GM21825 (cell line): Measurements from ENCODE around the gene HSH2D.
"Not testable (repeated sequence)": the region's sequence is repeated elsewhere in the genome, so short reads cannot be mapped to it uniquely, and the experiment has no call there.

ENCODE experiments used
- ATAC-seq: cut with Tn5 transposase; IDR thresholded peaks from one replicate; pipeline ENCODE4 v1.9.1; 2021; ENCODE audit warnings: mild to moderate bottlenecking, moderate library complexity; ENCODE audit not compliant: unreplicated experiment

The HSH2D gene

DNA sequence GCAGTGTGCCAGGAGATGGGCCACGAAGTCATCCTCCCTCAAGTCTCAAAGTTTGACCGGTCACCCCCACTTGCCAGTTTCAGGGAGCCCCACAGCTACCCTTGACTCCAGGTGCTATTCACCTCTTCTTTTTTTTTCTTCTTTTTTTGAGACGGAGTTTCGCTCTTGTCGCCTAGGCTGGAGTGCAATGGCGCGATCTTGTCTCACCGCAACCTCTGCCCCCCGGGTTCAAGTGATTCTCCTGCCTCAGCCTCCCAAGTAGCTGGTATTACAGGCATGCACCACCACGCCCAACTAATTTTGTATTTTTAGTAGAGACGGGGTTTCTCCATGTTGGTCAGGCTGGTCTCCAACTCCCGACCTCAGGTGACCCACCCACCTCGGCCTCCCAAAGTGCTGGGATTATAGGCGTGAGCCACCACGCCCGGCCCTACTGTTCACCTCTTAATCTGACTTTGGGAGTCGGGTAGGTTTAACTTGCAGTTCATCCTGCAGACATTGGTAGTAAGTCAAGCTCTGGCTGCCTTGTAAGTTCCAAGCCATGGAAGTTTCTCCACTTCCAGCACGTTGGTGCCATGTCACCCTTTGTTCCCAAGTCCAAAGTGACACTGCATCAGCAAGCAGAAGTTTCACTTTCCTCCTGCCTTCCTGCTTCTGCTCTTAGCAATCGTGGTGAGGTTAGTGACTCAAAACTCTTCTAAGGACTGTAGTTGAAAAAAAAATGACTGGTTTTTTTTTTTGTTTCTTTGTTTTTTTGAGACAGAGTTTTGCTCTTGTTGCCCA is 24.2 kb upstream of the HSH2D start:
- ATAC-seq = not testable (repeated sequence)

DNA sequence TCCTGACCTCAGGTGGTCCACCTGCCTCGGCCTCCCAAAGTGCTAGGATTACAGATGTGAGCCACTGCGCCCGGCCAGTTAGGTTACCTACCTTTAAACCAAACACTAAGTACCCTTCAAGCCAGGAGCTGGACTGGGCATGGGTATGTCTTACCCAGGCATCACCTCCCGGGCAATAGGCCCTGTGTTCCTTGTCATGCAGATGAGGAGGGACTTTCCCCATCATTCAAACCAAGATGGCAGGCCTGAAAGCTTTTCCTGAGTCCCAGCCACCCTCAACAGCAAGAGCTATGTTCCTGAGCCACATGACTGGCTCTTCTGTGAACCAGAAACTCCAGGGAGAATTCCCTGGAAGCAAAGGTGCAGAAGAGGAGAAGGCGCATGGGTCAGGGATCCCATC is 22.3 kb upstream of the HSH2D start:
- no peak for ATAC-seq

DNA sequence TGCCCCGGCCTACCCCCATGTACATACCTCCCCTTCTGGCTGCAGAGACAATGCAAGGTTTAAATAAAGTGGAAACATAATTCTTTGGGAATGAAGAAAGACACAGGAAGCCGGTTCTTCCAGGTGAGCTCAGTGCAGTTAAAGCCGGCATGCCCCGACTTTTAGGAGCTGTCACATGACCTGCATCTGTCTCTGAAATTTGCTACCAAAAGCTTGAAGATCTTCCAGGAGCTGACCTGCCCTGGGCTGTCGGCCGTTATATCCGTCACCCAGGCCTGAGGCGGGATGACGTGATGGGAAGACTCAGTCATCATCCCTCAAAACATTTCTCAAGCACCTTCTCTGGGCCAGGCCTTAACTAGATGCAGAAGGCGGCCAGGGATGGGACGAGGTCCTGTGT is 21.5 kb upstream of the HSH2D start:
- no peak for ATAC-seq

DNA sequence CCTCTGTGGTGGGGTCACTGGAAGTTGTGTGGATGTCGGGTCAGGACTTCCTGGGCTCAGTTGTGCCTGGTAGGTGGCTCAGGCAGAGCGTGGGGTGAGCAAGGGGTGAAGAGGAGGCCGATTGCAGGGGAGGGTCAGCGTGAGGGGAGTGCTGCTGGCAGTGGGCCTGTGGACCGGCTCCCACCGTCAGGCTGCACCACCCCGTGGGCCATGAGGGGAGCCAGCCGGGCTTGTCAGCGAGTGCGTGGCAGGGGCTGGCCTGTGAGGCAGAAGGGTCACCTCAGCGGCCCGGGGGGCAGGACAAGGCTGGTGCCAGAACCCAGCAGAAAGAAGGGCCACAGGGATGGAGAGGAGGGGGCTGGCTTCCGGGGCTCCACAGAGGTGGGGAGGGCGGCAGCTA is 18.5 kb upstream of the HSH2D start:
- no peak for ATAC-seq

DNA sequence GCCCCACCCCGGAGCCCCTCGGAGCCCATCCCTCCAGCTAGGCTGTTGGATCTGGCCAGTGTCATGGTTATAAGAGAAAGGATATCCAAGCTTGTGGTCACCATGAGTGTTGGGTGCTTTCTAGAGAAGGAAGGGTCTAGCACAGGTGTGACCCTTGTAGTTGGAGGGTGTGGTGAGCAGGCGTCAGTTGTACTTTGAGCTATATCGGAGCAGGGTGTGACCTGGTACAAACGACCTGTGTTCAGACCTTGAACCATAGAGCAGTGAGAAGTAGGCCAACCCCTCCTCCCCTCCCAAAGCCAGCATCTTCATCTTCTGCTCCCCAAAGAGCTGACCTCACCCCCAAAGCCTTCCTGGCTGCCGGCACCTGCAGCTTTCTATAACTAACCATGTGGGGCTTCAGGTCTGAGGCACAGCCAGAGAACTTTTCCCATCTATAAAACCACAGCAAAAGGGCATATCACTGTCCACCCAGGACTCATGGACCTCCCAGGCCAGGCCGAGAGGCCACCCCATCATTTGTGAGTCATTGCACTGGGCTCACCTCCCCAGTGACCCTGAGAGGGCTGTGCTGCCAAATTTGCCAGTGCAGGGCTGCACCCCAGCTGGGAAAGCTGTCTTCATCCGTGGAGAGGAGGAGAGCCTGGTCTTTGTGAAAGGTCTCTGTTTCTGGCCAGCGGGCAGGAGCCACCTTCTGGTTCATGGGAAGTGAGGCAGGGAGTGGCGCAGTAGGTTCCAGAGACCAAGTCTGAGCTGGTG is 17.6 kb upstream of the HSH2D start:
- no peak for ATAC-seq

DNA sequence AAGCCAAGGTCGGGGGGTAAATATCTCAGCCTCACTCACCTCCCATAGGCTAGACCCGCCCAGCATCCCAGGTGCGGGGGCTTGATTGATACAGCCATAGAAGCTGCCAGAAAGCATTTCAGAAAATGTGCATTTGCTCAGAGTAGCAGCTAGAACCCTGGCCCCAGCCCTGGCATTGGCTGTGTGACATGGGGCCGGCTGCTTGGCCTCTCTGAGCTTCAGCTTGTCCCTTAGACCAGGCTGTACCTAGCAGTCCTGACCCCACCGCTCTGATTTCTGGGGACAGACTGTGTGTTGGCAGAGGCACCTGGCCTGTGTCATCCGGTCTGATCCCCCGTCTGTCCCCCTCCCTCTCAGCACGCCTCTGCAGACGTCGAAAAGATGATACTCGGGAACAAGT is 16.4 kb upstream of the HSH2D start:
- ATAC-seq = no peak

DNA sequence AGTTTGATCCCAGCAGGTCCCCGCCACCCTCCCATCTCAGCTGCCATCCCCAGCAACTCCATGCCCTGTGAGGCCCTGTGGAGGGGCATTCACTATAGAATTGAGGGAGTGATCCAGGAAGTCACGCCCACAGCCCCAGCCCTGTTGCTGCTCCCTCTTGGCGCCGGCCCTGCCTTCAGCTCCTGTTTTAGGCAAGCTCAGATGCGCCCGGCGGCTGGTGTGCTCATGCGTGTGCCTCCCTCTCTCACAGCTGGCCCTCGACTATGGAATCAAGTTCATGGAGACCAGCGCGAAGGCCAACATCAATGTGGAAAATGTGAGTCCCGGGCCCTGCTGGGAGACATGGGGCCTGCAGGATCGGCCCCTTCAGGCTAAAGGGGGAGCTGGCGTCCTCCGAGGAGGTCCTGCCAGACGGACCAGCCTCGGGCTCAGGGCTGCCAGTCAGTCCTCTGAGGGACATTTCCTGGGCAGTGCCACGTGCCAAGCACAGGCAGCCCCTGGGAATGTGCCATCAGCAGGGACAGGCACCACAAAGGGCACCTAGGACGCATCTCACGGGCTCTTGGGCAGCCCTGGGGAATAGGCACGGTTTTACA is 15.6 kb upstream of the HSH2D start:
- no peak for ATAC-seq

DNA sequence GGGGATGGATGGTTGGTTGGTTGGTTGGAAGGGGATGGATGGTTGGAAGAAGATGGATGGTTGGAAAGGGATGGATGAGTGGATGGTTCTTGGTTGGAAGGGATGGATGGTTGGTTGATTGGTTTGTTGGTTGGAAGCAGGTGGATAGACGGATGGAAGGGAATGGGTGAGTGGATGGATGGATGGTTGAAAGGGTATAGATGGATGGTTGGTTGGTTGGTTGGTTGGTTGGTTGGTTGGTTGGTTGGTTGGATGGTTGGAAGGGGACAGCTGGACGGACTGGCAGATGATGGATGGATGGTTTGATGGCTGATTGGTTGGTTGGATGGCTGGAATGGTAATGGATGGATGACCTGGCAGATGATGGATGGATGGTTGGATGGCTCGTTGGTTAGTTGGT is 11.8 kb upstream of the HSH2D start:
- ATAC-seq = no peak

DNA sequence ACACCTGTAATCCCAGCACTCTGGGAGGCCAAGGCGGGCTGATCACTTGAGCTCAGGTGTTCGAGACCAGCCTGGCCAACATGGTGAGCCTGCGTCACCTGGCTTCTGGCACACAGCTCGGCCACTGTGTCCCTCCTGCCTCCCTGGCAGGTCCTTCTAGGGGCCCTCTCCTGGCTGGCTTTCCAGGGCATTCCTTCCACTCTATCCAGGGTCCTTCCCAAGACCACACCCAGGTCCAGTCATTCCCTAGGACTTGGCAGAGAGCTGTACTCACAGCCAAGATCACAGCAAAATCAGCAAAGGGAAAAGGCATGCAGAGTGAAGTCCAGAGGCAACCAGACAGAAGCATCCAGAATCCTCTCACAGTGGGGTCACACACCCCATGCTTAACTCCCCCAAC is 9.7 kb upstream of the HSH2D start:
- no peak for ATAC-seq

DNA sequence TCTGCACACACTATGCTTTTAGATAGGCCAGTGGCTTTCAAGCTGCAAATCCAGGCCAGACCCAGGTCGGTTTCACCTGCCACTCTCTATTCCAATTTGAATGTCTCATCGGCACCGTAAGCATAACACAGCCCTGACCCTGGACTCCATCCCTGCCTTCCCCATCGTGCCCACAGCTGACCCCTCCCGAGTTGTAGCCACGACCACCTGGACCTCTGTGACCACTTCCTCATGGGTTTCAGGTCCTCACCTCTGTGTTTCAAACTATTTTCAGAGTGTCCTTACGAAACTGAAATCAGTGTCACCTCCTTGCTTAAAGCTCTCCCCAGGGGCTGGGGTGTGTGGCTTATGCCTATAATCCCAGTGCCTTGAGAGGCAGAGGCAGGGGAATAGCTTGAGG is 9.0 kb upstream of the HSH2D start:
- ATAC-seq = no peak

DNA sequence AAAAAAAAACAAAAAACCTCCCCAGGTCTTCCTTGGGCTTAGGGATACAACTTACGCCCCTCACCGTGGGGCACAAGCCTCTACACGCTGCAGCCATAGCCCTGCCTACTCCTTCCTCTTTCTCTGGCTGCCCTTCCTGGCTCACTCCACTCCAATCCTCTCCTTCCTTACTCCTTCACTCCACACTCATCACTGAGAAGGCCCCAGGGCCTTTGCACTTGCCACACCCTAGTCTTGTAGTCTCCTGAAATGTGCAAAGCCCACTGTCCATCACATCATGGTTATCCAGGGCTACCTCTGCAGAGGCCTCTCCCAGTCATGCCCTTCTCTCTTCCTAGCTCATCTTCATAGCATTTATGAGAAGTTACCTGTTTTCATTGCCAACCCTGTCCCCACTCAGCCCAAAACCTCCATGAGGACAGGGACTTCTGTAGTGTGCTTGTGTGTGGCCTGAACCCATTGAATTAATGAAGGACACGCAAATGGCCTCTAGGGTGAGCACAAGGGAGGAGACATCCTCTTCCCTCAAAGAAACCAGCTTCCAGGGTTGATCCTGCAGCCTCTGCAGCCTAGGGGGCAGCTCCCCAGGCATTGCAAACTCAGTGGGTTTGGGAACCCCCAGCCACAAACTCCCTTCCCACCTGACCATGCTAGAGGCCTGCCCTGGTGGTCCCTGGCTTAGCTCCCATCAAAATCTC is 7.9 kb upstream of the HSH2D start:
- ATAC-seq = no peak

DNA sequence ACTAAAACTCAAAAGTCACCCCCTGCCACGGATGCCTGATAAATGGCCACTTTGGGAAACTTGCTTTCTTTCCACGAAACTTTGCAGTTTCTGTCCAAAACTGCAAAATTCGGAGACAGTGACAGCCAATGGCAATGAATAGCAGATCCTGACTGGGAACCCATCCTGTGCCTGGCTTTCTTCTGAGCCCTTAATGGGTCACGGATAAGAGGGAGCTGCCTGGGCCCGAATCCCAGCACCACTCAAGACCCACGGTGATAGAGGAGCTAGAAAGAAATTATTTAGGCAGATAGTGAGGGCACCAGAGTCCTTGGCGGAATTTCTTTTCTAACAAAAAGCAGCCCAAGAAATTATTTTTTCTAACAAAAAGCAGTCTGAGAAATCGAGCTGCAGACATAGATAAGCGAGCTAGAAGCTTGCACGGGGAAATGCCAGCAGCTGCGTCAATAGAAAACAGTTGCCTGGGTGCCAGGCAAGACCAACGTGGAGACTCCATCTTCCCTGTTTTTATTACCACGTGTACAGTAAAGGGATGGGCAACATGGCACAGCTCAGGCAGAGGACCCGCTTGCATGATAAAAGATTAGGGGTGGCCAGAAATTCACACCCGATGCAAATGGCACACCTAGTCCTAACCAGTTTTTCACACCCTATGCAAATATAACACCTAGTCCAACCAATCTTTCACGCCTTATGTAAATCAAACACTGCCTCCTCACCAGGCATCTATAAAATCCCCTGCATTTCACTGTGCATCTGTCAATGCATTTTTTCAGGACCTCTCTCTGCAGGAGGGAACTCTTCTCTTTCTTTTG is 7.1 kb upstream of the HSH2D start:
- no peak for ATAC-seq

DNA sequence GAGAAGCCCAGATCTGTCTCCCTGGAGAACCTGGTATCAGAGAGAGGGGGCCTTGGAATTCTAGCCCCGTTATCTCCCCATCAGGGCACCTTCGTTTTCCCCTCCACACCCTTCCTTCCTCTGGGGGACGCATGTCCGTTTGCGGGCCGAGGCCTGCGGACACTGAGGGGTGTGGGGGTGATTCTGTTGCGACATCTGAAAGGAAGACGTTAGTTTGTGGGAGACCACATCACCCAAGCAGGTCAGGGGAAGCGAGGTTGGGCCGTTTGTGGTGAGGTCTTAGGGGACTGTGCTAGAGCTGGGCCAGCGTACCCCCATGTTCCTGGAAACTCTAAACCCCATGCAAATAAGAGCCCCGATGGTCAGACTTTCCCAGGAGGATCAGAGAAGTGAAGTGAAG is 3.7 kb upstream of the HSH2D start:
- ATAC-seq = no peak

DNA sequence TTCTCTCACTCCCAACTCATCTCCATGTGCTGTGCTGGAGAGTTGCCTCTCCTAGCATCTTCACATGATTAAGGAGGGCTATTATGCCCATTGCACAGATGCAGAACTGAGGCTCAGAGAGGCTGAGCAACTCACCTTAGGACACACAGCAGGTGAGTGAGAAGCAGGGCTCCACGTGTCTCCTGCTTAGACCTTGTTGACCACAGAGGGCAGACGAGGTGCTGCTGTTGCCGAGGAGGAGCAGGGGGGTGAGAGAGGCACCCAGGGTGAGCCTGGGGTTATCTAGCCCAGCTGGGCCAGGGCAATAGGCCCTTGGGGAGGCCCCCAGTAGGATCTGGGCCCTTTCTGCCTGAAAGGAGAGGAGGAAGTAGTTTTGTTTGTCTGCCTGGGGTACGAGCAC is 2.4 kb upstream of the HSH2D start:
- ATAC-seq = peak; percentile 46

DNA sequence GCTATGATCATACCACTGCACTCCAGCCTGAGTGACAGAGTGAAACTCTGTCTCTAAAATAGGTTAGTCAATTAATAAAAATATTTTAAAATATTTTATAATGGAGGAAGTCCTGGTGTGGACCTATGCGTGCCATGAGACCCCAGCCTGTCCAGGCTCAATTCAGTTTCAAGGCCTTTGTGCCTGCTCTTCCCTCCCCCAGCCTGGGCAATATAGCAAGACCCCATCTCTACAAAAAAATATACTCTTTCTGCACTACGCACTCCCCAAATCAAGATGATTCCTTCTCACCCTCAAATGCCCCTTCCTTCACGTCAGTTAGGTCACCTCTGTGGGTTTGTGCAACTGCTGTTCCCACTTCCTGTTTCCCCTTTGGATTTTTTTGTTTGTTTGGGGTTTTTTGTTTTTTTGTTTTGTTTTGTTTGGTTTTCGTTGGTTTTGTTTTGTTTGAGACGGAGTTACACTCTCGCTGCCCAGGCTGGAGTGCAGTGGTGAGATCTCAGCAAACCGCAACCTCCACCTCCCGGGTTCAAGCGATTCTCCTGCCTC is 1.4 kb upstream of the HSH2D start:
- no peak for ATAC-seq

DNA sequence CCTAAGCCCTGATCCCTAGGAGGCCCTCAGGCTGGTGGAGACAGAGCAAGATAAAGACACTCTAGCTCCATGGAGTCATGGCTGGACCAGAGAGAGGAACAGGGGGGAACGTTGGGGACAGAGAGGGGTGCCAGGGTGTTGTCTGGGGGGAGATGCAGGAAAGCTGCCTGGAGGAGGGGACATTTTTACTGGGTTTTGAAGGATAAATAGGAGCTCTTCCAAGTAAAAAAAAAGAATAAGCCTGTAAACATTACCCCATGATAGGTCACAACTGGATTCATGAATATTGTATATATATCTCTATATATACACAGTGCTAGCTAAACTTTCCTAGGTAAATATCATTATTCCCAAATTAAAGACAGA is 714 bp downstream of the HSH2D start:
- no peak for ATAC-seq

DNA sequence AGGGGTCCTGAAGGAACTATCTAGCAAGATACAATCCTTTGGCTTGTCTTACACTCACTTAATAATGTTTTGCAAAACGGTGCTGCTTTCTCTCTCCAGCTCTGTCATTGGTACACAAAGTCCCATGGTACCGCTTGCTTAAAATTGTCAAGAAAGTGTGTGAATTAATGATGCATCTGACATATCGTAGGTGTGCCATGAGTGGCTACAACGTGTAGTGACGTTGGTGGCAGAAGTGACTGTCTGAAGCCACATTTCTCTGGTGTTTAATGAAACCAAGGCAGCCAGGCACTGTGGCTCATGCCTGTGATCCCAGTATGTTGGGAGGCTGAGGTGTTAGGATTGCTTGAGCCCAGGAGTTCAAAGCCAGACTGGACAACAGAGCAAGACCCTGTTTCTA is 2.6 kb downstream of the HSH2D start:
- no peak for ATAC-seq

DNA sequence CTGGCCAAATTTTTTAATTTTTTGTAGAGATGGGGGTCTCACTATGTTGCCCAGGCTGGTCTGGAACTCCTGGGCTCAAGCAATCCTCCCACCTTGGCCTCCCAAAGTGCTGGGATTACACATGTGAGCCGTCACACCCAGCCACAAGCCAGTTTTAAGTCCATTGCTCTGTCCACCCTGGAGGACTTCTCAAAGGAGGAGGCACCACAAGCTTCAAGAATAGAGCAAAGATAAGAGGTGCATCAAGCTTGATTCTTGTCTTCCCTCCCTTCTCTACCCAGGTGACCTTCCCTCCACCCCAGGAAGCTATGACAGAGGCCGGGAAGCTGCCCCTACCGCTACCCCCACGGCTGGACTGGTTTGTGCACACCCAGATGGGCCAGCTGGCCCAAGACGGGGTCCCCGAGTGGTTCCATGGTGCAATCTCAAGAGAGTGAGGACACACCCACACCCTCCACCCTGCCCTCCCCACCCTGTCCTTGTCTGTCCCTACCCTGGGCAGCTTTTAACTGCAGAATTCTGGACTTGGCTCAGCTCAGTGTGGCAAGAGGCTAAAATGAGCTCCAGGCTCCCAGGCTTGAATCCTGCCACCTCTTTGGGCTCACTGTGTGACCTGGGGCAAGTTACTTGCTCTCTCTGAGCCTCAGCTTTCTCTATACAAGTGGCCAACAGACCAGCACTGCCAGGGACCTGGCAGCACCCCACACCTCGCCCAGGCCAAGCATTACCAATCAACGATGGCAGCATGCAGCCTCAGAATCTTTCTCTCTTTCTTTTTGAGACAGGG is 5.2 kb downstream of the HSH2D start:
- ATAC-seq = no peak

DNA sequence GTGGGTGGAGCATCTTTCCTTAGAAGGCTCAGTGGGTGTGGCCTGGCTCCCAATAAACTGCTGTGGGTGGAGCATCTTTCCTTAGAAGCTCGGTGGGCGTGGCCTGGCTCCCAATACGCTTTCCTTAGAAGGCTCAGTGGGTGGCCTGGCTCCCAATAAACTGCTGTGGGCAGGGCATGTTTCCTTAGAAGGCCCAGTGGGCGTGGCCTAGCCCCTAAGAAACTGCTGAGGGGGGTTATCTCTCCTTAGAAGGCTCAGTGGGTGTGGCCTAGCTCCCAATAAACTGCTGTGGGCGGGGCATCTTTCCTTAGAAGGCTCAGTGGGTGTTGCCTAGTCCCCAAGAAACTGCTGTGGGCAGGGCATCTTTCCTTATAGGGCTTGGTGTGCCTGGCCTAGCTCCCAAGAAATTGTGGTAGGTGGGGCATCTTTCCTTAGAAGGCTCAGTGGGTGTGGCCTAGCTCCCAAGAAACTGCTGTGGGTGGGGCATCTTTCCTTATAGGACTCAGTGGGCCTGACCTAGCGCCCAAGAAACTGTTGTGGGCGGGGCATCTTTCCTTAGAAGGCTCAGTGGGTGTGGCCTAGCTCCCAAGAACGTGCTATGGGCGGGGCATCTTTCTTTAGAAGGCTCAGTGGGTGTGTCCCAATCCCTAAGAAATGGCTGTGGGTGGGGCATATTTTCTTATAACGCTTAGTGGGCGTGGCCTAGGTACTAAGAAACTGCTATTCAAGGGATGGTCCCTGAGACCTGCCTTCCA is 10.3 kb downstream of the HSH2D start:
- no peak for ATAC-seq
